Measurements from ENCODE around the gene LTV1.
"Not testable (repeated sequence)": the region's sequence is repeated elsewhere in the genome, so short reads cannot be mapped to it uniquely, and the experiment has no call there.

The LTV1 gene, protein sequence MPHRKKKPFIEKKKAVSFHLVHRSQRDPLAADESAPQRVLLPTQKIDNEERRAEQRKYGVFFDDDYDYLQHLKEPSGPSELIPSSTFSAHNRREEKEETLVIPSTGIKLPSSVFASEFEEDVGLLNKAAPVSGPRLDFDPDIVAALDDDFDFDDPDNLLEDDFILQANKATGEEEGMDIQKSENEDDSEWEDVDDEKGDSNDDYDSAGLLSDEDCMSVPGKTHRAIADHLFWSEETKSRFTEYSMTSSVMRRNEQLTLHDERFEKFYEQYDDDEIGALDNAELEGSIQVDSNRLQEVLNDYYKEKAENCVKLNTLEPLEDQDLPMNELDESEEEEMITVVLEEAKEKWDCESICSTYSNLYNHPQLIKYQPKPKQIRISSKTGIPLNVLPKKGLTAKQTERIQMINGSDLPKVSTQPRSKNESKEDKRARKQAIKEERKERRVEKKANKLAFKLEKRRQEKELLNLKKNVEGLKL

DNA sequence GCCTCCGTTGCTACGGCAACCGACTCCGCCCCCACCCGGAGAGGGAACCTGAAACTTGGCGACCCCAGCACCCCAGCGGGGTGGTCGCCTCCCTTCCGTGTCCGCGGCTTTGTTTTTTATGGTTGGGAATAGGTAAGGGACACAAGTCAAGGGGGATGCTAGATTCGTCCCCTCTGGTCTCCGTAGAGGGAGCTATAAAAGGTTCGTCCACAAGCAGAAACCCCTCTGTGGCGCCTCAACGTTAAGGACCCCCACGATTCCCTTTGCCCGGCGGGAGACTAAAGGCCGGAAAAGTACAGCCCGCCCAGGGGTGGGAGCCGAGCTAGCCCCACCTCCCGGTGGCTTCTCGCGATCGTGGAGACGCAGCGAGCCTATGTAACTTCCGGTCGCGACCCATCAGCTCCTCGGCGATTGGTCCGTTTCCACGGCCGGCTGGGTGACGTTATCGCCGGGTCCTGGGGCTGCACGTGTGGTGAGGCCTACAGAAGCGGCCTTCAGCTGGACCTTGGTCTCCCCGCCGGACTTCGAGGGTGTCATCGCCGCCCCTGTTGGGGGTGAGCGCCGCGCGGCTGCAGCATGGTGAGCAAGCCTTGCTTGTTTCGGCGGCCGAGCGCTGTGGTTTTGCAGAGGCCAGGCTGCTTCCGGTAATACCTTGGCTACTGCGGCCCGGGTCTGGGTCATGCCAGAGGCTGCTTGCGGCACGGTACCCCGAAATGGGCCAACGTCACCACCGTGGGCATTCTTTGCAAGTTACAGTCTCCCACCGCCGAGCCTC lies at the start of gene LTV1:
Gene LTV1 (plus strand): TSS at position 437 of the 775 bp plus-strand sequence. CDS start 140 bp downstream, at position 577.
- DNase-seq (ENCODE audit: low read depth in 2 of 2) = peak; percentile 92 to 93

DNA sequence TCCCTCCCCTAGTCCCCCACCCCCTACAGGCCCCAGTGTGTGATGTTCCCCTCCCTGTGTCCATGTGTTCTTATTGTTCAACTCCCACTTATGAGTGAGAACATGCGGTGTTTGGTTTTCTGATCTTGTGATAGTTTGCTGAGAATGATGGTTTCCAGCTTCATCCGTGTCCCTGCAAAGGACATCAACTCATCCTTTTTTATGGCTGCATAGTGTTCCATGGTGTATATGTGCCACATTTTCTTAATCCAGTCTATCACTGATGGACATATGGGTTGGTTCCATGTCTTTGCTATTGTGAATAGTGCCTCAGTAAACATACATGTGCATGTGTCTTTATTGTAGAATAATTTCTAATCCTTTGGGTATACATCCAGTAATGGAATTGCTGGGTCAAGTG lies 46.6 kb upstream of the LTV1 start:
- not testable (repeated sequence) for DNase-seq (ENCODE audit: low read depth in 2 of 2)

DNA sequence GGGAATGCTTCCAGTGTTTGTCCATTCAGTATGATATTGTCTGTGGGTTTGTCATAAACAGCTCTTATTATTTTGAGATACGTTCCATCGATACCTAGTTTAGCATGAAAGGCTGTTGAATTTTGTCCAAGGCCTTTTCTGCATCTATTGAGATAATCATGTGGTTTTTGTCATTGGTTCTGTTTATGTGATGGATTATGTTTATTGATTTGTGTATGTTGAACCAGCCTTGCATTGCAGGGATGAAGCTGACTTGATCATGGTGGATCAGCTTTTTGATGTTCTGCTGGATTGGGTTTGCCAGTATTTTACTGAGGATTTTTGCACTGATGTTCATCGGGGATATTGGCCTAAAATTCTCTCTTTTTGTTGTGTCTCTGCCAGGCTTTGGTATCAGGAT lies 44.7 kb upstream of the LTV1 start:
- DNase-seq (ENCODE audit: low read depth in 2 of 2) = not testable (repeated sequence)

DNA sequence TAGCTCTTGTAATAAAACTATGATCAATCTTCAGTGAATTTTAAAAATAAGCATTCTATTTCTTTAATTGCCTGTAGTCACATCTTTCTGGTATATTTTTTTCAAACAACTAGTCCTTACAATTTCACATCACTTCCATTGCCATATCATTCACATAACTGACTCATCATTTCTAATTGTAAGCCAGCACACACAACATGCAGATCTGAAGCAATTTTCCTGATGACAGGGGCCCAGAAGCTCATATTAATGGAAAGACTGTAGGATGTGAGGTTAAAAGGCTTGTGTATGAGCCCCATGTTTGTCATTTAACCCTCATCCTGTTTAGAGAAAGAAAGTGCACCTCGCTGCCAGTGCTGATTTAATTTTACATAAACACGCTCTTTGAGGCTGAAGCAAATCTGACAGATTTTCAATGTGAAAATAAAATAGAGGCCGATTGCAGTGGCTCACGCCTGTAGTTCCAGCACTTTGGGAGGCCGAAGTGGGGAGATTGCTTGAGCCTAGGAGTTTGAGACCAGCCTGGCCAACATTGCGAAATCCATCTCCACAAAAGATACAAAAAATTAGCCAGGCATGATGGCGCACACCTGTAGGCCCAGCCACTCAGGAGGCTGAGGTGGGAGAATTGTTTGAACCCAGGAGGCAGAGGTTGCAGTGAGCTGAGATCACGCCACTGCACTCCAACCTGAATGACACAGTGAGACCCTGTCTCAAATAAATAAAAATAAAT lies 40.1 kb upstream of the LTV1 start:
- no peak for DNase-seq (ENCODE audit: low read depth in 2 of 2)

DNA sequence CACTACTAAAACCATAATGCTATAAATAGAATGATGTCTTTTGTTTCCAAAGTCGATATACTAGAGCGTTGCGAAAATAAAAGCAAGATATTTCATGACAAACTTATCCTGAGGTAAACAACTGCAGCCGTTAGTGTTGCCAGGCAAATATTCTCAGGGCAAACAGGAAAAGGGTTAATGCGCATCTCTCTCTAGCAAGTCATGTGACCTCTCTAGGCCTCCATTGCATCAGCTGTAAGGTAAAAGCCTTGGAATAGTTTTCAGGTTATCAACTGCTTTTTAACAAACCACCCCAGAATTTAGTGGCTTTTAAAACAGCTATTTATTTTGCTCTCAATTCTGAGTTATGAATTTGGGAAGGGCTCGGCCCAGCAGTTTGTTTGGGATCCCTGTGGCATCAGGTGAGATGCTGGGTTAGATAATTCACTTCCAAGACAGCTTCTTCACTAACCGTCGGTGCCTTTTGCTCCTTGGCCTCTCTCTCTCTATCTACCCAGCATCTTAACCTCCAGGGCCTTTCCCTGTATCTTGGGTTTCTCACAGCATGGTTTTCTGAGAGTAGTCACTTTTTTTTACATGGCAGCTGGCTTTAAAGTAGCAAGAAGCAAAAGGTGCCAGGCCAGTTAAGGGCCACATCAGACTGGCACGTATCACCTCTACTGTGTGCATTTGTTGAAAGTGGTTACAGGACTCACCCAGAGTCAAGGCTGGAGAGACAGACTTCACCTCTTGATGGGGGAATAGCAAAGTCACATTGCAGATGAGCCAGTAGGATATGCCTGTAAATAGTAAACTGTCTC lies 39.2 kb upstream of the LTV1 start:
- DNase-seq (ENCODE audit: low read depth in 2 of 2) = no peak

DNA sequence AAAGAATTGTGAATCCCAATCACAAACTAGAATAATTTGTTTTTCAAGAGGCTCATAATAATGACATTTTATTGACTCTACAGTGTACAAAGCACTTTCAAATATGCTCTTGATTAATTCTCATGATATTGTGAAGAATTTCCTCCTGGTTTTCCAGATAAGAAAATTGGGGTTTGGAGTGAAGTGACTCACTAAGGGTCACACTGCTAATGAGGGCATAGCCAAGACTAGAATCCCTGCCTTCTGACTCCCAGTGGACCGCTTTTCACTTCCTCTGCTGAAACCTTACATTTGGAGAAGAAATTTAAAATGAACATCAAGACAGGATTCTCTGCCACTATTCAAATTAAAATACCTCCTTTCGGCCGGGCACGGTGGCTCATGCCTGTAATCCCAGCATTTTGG lies 38.3 kb upstream of the LTV1 start:
- no peak for DNase-seq (ENCODE audit: low read depth in 2 of 2)

DNA sequence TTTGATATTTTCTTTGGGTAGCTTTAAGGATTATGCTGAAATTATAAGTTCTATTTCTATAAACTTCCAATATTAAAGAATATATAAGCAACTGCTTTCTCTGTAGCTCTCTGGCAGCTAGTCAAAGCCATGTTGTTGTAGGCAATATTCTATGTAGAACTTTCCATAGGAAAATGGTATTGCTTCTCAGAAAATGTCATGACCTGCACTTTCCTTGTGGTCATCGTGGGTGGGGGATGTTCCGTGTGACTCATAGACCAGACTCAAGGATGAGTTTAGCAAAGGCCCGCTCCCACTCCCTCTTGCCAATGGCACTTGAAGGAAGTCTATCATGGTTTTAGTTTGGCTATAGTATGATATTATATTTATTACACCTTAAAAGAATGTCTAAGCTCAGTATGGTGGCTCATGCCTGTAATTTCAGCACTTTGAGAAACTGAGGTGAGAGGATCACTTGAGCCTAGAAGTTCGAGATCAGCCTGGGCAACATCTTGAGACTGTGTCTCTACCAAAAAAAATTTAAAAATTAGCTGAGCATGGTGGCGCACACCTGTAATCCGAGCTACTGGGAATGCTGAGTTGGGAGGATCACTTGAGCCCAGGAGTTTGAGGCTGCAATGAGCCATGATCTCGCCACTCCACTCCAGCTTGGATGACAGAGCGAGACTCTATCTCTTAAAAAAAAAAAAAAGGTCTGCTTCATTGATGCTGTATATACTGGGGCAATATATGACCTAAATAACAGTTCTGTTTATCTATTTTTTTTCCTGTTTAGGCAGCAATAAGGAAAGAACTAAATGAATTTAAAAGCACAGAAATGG lies 36.6 kb upstream of the LTV1 start:
- no peak for DNase-seq (ENCODE audit: low read depth in 2 of 2)

DNA sequence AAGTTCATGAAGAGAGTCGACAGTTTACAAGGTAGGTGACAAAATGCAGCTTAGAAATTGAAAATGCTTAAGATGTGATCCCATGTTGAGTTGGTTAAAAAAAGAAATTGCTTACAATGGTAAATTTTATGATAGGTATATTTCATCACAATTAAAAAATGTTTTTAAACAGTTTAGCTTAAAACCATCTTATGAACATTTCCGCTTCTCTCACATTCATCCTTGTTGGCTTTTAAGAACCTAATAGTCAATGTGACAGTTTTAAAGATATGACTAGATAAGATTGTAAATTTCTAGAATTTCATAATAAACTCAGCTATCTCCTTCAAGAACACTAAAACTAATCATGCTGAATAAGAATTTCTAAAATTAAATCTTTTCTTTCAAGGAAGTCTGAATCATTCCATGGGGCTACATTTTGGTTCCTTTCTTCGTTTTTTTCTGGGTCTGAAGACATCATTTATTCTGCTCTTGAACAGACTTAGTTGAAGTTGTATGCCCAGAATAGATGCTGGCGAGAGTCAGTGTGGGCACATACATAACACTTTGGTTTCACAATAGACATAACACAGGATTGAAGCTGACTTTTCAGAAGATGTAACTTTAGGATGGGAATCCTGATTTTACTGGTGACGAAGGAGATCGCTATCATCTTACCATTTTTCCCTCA lies 35.9 kb upstream of the LTV1 start:
- no peak for DNase-seq (ENCODE audit: low read depth in 2 of 2)

DNA sequence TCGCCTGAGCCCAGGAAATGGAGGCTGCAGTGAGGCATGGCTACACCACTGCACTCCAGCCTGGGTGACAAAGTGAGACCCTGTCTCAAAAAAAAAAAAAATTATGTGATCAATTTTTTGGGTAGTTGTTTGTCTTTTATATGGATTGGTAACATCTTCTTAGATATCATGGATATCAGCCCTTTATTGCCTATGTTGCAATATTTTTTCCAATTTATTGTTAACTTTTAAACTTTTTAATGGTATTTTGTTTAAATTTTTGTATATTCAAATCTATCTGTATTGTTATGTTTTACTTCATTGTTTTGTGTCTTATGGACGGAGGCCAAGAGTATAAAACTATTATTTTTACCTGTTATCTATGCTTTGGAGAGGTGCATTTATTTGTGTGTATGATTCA lies 32.4 kb upstream of the LTV1 start:
- no peak for DNase-seq (ENCODE audit: low read depth in 2 of 2)

DNA sequence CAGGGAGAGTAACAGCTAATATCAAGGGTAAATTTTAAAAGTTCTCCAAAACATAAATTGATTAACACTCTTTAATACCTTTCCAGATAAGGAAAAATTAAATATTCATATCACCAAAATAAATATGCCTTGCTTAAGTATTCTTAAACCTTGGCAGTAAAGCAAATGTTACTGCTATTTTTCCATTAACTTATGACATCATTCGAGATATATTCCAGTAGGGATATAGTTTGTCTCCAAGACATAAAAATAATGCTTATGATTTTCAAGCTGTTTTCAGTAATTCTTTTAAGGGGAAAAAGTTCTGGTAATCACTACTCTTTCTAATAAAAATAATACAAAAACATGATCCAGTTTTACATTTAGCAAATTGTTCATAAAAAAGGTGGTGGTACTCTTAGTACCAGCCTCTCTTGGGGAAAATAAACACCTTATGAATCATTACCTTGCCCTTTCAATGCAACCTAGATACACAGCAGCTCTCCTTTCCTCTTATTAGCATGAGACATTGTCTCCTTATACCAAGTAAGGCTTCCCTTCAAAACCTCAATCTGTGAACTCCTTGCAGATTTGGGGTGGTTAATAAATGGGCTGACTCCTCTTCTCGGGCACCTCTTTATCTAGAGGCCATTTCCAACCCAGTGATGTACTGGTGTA lies 31.5 kb upstream of the LTV1 start:
- DNase-seq (ENCODE audit: low read depth in 2 of 2) = no peak

DNA sequence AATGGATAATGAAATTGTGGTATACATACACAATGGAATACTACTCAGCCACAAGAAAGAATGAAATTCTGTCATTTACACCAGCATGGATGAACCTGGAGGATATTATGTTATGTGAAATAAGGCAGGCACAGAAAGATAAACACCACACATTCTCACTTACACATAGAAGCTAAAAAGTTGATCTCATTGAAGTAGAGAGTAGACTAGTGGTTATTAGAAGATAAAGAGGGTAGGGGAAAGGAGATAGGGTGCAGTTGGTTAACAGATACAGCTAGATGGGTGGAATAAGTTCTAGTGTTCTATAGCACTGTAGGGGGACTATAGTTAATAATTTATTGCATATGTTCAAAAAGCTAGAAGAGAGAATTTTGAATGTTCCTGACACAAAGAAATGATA lies 25.5 kb upstream of the LTV1 start:
- DNase-seq (ENCODE audit: low read depth in 2 of 2) = no peak

DNA sequence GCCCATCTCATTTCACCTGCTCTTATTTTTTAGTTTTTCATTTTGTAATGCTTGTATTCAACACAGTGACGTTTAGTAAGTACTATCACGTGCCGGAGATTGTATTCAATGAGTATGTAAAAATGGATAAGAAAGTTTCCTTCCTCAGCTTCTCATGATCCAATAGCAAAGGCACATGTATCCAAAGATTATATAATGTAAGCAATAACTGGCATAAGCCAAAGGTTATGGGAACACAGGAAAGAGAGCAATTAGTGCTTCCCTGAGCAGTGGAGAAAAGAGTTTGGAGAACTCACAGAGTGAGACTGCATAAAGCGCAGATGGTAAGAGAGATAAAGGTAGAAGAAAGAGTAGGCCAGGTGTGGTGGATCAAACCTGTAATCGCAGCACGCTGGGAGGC lies 21.8 kb upstream of the LTV1 start:
- no peak for DNase-seq (ENCODE audit: low read depth in 2 of 2)

DNA sequence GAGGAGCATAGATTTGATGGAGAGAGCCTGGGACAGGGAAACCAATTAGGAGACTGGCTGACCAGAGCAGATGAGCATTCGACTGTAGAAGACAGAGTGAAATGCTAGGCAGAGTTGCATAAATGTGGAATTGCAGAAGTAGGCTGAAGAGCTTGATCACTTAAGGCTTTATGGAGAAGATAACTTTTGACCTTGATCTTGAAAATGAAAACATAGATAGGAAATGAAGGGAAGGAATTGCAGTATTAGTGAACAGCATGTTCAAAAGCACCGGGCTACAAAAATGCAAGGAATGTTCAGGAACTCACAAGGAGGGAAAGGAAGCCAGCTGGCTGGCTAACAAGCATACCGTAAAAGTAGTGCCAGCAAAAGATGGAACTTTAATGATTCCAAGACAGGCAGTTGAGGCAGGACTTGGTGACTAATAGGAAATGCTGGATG lies 20.5 kb upstream of the LTV1 start:
- peak in 1 of 2 experiments; percentile 32 for DNase-seq (ENCODE audit: low read depth in 2 of 2)

DNA sequence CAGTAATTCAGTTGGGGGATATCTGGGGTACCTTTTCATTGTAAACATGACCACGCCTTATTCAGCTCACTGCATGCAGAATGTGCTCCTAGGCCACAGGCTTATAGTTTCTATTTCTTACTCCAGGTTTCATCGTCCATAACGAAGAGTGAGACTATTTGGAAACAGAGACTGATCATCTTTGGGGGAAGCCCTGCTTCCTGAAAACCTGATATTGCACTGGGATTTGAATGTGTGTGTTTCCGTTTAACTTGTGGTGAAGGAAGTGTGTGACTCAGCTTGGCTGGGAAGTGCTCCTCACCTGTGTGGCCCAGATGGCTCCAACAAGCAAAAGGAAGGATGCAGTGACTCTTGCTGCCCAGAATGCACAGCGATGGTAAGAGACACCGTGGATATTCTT lies 19.6 kb upstream of the LTV1 start:
- no peak for DNase-seq (ENCODE audit: low read depth in 2 of 2)

DNA sequence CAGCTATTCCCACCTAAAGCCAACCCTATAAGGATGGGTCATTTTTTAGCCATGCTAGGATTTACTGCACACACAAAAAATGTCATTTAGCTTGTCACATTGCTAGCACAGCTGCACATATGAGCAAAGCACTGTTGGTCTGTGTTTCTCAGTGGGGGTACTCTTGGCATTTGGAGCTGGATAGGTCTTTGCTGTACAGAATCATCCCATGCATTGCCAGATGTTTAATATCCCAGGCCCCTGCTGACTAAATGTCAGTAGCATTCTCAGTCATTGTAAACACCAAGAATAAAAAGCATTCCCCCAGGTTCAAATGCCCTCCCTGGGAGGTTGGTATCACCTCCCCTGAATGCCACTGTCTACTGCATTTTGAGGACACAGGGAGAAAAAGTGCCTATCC lies 14.6 kb upstream of the LTV1 start:
- DNase-seq (ENCODE audit: low read depth in 2 of 2) = no peak

DNA sequence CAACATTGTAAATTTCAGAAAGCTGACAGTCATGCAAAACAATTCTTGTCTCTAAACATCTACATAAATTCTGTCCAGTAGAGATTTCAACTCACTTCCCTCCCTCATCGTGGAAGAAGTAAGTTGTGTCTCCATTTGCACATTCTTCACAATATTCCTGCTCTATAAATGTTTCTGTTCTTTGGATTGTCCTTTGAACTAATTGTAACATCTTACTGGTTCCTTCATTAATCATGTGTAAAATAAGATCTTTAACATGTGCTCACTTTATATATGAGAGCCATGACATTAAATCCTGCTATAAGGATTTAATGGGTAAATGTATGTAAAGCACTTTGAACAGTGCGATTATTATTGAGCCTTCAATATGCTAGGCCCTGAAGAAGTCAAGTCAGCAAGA lies 7.0 kb upstream of the LTV1 start:
- DNase-seq (ENCODE audit: low read depth in 2 of 2) = no peak

DNA sequence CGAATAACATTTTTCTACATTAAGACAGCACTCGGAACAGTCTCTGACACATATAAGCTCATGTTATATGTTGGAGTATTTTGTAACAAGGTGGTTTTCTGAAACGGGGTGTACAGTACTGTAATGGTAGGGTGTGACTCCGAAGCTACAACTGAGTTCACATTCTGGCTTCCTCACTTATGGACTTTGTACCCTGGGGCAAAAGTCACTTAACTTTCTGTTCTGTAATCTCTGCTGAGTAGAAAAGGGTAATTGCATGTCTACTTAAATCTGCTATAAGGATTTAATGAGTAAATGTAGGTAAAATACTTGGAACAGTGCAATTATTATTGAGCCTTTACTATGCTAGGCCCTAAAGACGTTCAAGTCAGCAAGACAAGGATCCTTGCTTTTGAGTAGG lies 4.7 kb upstream of the LTV1 start:
- DNase-seq (ENCODE audit: low read depth in 2 of 2) = no peak

DNA sequence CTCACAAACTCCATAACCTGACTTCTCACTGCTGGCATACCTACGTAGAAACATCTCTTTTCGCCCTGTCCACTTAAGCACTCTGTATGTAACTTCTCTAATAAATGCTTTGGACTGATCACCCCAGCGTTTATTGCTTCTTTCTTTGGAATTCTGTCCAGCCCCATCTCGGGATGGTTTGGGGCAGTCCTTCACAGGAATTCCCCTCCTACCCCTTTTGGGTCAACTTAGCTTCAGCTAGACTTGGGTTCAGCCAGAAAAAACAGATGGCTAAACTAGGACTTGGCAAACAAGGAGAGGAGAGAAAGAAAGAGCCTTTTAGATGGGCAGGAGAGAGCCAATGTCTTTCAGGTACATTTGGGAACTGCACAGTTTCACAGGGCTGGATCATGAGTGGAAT lies 3.9 kb upstream of the LTV1 start:
- DNase-seq (ENCODE audit: low read depth in 2 of 2) = no peak

DNA sequence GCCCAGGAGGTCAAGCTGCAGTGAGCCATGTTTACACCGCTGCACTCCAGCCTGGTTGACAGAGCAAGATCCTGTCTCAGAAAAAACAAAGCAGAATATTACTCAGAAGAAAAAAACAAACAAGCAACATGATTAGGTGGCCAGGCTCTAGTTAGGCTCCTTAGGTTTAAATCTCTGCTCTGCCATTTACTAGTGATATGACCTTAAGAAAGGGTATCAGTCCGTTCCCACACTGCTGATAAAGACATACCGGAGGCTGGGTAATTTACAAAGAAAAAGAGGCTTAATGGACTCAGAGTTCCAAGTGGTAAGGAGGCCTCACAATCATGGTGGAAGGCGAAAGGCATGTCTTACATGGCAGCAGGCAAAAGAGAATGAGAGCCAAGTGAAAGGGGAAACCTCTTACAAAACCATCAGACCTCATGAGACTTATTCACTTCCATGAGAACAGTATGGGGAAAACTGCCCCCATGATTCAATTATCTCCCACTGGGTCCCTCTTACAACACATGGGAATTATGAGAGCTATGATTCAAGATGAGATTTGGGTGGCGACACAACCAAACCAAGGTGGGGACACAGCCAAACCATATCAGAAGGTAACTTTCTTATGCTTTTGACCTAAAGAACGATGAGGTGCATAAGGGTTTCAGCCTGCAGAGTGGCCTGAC lies 2.4 kb upstream of the LTV1 start:
- DNase-seq (ENCODE audit: low read depth in 2 of 2) = no peak

Data from fibroblast of skin of left quadriceps (primary cell).